ENCODE measurements around the gene FYCO1. TPM values are rescaled to one million over a fixed set of nuclear protein-coding genes. Genes with fewer than 3 reads are reported as not detected.

FYCO1 gene
- total RNA-seq, 1 experiment from 2014 or later, result 9.7 TPM

GRCh38 chr3:45965253-45965652 lies 30.4 kb downstream of the FYCO1 start:
- no peak for DNase-seq (ENCODE audit: low spot score)

GRCh38 chr3:45964139-45964538 lies 31.5 kb downstream of the FYCO1 start:
- no peak for DNase-seq (ENCODE audit: low spot score)

- no peak for DNase-seq (ENCODE audit: low spot score)
Measured at GRCh38 chr3:45962033-45962432, 33.6 kb downstream of the FYCO1 start.

- no peak for DNase-seq (ENCODE audit: low spot score)
Measured at GRCh38 chr3:45960289-45960688, 35.3 kb downstream of the FYCO1 start.

GRCh38 chr3:45959201-45959600 lies 36.4 kb downstream of the FYCO1 start:
- no peak for DNase-seq (ENCODE audit: low spot score)

- DNase-seq (ENCODE audit: low spot score), result no peak
Measured at GRCh38 chr3:45958321-45958791, 37.3 kb downstream of the FYCO1 start.

GRCh38 chr3:45957586-45957985 lies 38.0 kb downstream of the FYCO1 start:
- no peak for DNase-seq (ENCODE audit: low spot score)

GRCh38 chr3:45955706-45956105 lies 39.9 kb downstream of the FYCO1 start:
- no peak for DNase-seq (ENCODE audit: low spot score)

- no peak for DNase-seq (ENCODE audit: low spot score)
Measured at GRCh38 chr3:45955017-45955647, 40.5 kb downstream of the FYCO1 start.

- DNase-seq (ENCODE audit: low spot score), result no peak
Measured at GRCh38 chr3:45954306-45954705, 41.3 kb downstream of the FYCO1 start.

GRCh38 chr3:45953536-45953935 lies 42.1 kb downstream of the FYCO1 start:
- DNase-seq (ENCODE audit: low spot score), result no peak

- no peak for DNase-seq (ENCODE audit: low spot score)
Measured at GRCh38 chr3:45952456-45952855, 43.2 kb downstream of the FYCO1 start.

- DNase-seq (ENCODE audit: low spot score), result no peak
Measured at GRCh38 chr3:45951946-45952345, 43.7 kb downstream of the FYCO1 start.

GRCh38 chr3:45950686-45951600 lies 44.7 kb downstream of the FYCO1 start:
- DNase-seq (ENCODE audit: low spot score), result no peak

GRCh38 chr3:45950131-45950530 lies 45.5 kb downstream of the FYCO1 start:
- no peak for DNase-seq (ENCODE audit: low spot score)

- no peak for DNase-seq (ENCODE audit: low spot score)
Measured at GRCh38 chr3:45949432-45949831, 46.2 kb downstream of the FYCO1 start.

- no peak for DNase-seq (ENCODE audit: low spot score)
Measured at GRCh38 chr3:45948881-45949280, 46.7 kb downstream of the FYCO1 start.

GRCh38 chr3:45948311-45948781 lies 47.3 kb downstream of the FYCO1 start:
- no peak for DNase-seq (ENCODE audit: low spot score)

GRCh38 chr3:45947361-45947760 lies 48.3 kb downstream of the FYCO1 start:
- DNase-seq (ENCODE audit: low spot score), result no peak

GRCh38 chr3:45946875-45947274 lies 48.7 kb downstream of the FYCO1 start:
- no peak for DNase-seq (ENCODE audit: low spot score)

GRCh38 chr3:45946307-45946706 lies 49.3 kb downstream of the FYCO1 start:
- no peak for DNase-seq (ENCODE audit: low spot score)

GRCh38 chr3:45944830-45945620 lies 50.6 kb downstream of the FYCO1 start:
- DNase-seq (ENCODE audit: low spot score), result no peak
